GM12875 (cell line): ENCODE measurements around the gene DPPA5.
"Not testable (repeated sequence)": the region's sequence is repeated elsewhere in the genome, so short reads cannot be mapped to it uniquely, and the experiment has no call there.

Experiments used
- H3K4me3 ChIP-seq: one replicate; pipeline ENCODE4 v1.5.1; 2011; ENCODE audit warnings: low read depth, low read length, control low read depth
- TF ChIP-seq, protein P1 (sequence below): IDR thresholded peaks from 2 replicates; pipeline ENCODE4 v1.5.1; 2011; ENCODE audit warnings: low read depth, mild to moderate bottlenecking, control low read depth, inconsistent platforms, low read length, moderate library complexity, borderline replicate concordance; ENCODE audit not compliant: insufficient read depth

DPPA5 gene, protein sequence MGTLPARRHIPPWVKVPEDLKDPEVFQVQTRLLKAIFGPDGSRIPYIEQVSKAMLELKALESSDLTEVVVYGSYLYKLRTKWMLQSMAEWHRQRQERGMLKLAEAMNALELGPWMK

DNA sequence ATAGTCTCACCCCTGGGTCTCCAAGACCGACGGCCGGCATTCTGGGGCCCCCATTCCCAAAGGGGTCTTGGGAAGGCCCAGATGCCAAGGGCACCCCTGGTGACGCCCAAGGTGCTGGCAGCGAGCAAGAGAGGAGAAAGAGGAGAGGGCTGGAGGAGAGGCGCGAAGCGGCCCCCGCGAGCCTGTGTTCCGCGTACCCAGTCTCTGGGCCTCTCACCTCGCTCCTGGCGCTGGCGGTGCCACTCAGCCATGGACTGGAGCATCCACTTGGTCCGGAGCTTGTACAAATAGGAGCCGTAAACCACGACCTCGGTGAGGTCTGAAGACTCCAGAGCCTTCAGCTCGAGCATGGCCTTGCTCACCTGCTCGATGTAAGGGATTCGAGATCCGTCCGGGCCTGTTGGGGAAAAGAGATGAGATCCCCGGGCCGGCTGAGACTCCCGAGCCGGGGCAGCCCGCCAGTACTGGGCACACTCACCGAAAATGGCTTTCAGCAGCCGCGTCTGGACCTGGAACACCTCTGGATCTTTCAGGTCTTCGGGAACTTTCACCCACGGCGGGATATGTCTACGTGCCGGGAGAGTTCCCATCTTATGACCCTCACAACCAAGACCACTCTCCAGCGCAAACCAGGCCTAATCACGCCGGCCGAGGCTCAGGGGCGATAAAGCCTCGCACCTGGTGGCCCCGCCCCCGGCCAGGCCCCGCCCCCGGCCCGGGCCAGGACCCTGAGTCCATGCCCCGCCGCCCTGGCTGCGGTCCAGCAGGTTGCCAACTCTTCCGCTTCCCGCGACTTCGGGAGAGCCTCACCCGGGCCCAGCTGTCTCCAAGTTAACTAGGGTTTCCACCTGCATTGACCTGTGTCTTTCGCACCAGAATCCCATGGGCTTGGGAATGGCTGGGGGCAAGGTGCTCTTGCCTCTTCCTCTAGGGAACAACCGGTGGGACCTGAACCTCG lies at the start of gene DPPA5:
TSS of gene DPPA5 (minus strand) at position 641 of the 958 bp plus-strand sequence. CDS start at position 590, 51 bp downstream.
- TF ChIP-seq, protein P1, sequence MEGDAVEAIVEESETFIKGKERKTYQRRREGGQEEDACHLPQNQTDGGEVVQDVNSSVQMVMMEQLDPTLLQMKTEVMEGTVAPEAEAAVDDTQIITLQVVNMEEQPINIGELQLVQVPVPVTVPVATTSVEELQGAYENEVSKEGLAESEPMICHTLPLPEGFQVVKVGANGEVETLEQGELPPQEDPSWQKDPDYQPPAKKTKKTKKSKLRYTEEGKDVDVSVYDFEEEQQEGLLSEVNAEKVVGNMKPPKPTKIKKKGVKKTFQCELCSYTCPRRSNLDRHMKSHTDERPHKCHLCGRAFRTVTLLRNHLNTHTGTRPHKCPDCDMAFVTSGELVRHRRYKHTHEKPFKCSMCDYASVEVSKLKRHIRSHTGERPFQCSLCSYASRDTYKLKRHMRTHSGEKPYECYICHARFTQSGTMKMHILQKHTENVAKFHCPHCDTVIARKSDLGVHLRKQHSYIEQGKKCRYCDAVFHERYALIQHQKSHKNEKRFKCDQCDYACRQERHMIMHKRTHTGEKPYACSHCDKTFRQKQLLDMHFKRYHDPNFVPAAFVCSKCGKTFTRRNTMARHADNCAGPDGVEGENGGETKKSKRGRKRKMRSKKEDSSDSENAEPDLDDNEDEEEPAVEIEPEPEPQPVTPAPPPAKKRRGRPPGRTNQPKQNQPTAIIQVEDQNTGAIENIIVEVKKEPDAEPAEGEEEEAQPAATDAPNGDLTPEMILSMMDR = no peak
- no peak within 1 kb of the TSS for H3K4me3 ChIP-seq

DNA sequence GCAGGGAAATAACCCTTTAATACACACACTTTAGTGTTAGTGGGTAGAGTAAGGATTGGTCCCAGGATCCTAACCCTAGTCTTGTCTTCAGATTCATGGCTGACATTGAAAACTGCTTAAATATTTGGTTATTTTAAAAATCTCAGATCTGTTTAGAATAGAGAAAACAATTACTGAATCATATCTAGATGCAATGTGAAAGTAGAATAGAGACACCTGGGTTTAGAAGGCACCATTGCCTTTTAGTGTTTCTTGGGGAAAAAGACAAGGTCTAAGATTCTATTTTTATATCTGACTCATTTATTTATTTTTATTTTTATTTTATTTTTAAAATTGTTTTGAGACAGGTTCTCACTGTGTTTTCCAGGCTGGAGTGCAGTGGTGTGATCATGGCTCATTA lies 46.6 kb upstream of the DPPA5 start:
- no peak overlapping the region for H3K4me3 ChIP-seq
- TF ChIP-seq, protein P1 = no peak

- no peak overlapping the region for H3K4me3 ChIP-seq
- TF ChIP-seq, protein P1 = no peak
Measured at GRCh38 chr6:73395875-73396274, 41.8 kb upstream of the DPPA5 start.

- TF ChIP-seq, protein P1 = no peak
- H3K4me3 ChIP-seq = no peak within 1 kb of the TSS
Measured at GRCh38 chr6:73394577-73395354, 40.7 kb upstream of the DPPA5 start, which contains the start of gene DDX43. Gene DDX43, plus strand, starts transcription at chr6:73394828. Its CDS starts 78 bp downstream, at chr6:73394906.

GRCh38 chr6:73393278-73393677 lies 39.2 kb upstream of the DPPA5 start:
- no peak overlapping the region for H3K4me3 ChIP-seq
- TF ChIP-seq, protein P1 = no peak

GRCh38 chr6:73392188-73392587 lies 38.1 kb upstream of the DPPA5 start:
- H3K4me3 ChIP-seq = not testable (repeated sequence)

- no peak overlapping the region for H3K4me3 ChIP-seq
- TF ChIP-seq, protein P1 = no peak
Measured at GRCh38 chr6:73391675-73392074, 37.6 kb upstream of the DPPA5 start.
